Erythroblast (primary cell): Measurements from ENCODE around the gene NCKAP5.

Experiments
- GATA1 ChIP-seq: IDR thresholded peaks from 2 replicates; pipeline ENCODE4 v1.6.1; 2011; ENCODE audit warnings: low read depth, mild to moderate bottlenecking, control low read depth, low read length, moderate library complexity
- POLR2A ChIP-seq: IDR thresholded peaks from 2 replicates; pipeline ENCODE4 v1.6.1; 2011; ENCODE audit warnings: mild to moderate bottlenecking, low read length

DNA sequence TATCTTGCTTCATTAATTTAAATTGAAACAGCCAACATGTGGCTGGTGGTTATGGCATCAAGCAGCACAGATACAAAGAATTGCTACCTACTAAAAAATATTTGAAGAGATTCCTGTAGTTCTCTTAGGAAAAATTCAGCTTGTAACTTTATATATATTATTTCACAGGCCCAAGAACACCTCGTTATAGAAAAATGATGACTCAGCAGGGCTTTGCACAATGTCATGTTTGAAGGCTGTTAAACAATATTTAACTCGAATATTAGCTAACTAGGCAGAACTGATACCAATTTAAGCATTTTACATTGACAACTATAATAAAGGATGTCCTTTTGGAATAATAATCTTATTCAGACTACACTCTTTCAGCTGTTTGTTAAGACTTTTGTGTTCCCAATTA lies 795.9 kb downstream of the NCKAP5 start:
- TF ChIP-seq POLR2A (no peak), GATA1 (no peak)
